ENCODE results near the gene JADE3.
"Not testable (repeated sequence)": the region's sequence is repeated elsewhere in the genome, so short reads cannot be mapped to it uniquely, and the experiment has no call there.

The JADE3 gene

GRCh38 chrX:46935295-46935694 is 23.1 kb downstream of the JADE3 start:
- no peak for DNase-seq (ENCODE audit: low read depth)

GRCh38 chrX:46938589-46938988 is 26.4 kb downstream of the JADE3 start:
- DNase-seq (ENCODE audit: low read depth), result no peak

GRCh38 chrX:46941341-46941740 is 29.1 kb downstream of the JADE3 start:
- no peak for DNase-seq (ENCODE audit: low read depth)

GRCh38 chrX:46953137-46953527 is 40.9 kb downstream of the JADE3 start:
- DNase-seq (ENCODE audit: low read depth), result no peak

GRCh38 chrX:46953597-46953996 is 41.4 kb downstream of the JADE3 start:
- DNase-seq (ENCODE audit: low read depth), result no peak

GRCh38 chrX:46954716-46955115 is 42.5 kb downstream of the JADE3 start:
- DNase-seq (ENCODE audit: low read depth), result no peak

GRCh38 chrX:46956589-46956988 is 44.4 kb downstream of the JADE3 start:
- DNase-seq (ENCODE audit: low read depth), result not testable (repeated sequence)

GRCh38 chrX:46957297-46957696 is 45.1 kb downstream of the JADE3 start:
- no peak for DNase-seq (ENCODE audit: low read depth)

- no peak for DNase-seq (ENCODE audit: low read depth)
Measured at GRCh38 chrX:46959101-46959500, 46.9 kb downstream of the JADE3 start.

GRCh38 chrX:46959985-46960700 is 47.9 kb downstream of the JADE3 start:
- DNase-seq (ENCODE audit: low read depth), result no peak

- no peak for DNase-seq (ENCODE audit: low read depth)
Measured at GRCh38 chrX:46961097-46961496, 48.9 kb downstream of the JADE3 start.

GRCh38 chrX:46961574-46962283 is 49.5 kb downstream of the JADE3 start:
- no peak for DNase-seq (ENCODE audit: low read depth)

- DNase-seq (ENCODE audit: low read depth), result no peak
Measured at GRCh38 chrX:46965125-46965758, 53.0 kb downstream of the JADE3 start.

- no peak for DNase-seq (ENCODE audit: low read depth)
Measured at GRCh38 chrX:46967547-46967946, 55.3 kb downstream of the JADE3 start.

- not testable (repeated sequence) for DNase-seq (ENCODE audit: low read depth)
Measured at GRCh38 chrX:46977046-46977445, 64.8 kb downstream of the JADE3 start.

- DNase-seq (ENCODE audit: low read depth), result no peak
Measured at GRCh38 chrX:46978341-46979291, 66.4 kb downstream of the JADE3 start.

- no peak for DNase-seq (ENCODE audit: low read depth)
Measured at GRCh38 chrX:46984705-46985104, 72.5 kb downstream of the JADE3 start.

GRCh38 chrX:46989548-46989947 is 77.3 kb downstream of the JADE3 start:
- no peak for DNase-seq (ENCODE audit: low read depth)

- DNase-seq (ENCODE audit: low read depth), result no peak
Measured at GRCh38 chrX:46991664-46992063, 79.4 kb downstream of the JADE3 start.

- no peak for DNase-seq (ENCODE audit: low read depth)
Measured at GRCh38 chrX:46992070-46992469, 79.8 kb downstream of the JADE3 start.

- DNase-seq (ENCODE audit: low read depth), result no peak
Measured at GRCh38 chrX:46994096-46994495, 81.9 kb downstream of the JADE3 start.

GRCh38 chrX:47012131-47012530 is 99.9 kb downstream of the JADE3 start:
- no peak for DNase-seq (ENCODE audit: low read depth)
